HG03159 (cell line): Measurements from ENCODE around the gene LRMDA.
"Not testable (repeated sequence)": the region's sequence is repeated elsewhere in the genome, so short reads cannot be mapped to it uniquely, and the experiment has no call there.

Experiments
- ATAC-seq: cut with Tn5 transposase; IDR thresholded peaks from one replicate; pipeline ENCODE4 v1.9.1; 2021; ENCODE audit warnings: mild to moderate bottlenecking, moderate library complexity; ENCODE audit not compliant: unreplicated experiment

LRMDA gene

DNA sequence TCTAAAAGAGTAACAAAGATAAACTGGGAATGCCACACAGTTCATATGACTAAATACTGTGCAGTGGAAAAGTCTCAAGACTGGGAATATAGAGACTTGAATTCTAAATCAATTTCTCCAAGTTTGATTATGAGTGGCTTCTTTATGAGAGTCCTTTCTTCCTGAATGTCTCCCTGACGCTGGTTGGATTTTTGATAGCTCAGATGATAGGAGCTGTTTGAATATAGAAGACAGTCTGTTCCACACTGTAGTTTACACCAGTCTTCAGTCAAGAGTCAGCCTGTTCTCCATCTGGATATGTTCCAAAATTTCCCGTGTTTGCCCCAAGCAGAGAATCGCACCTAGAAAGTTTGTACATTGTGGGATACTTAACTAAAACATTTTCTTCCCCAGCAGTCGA is 173.7 kb downstream of the LRMDA start:
- ATAC-seq = no peak

DNA sequence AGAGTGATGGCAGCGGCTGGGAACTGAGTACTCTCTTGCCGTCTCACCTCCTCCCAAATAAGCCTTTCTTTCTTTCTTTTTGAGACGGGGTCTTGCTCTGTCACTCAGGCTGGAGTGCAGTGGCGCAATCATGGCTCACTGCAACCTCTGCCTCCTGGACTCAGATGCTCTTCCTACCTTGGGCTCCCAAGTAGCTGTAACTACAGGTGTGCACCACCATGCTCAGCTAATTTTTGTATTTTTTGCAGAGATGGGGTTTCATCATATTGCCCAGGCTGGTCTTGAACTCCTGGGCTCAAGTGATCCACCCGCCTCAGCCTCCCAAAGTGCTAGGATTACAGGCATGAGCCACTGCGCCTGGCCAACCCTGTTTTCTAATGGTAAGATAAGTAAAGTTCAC is 174.4 kb downstream of the LRMDA start:
- peak; percentile 3 for ATAC-seq

DNA sequence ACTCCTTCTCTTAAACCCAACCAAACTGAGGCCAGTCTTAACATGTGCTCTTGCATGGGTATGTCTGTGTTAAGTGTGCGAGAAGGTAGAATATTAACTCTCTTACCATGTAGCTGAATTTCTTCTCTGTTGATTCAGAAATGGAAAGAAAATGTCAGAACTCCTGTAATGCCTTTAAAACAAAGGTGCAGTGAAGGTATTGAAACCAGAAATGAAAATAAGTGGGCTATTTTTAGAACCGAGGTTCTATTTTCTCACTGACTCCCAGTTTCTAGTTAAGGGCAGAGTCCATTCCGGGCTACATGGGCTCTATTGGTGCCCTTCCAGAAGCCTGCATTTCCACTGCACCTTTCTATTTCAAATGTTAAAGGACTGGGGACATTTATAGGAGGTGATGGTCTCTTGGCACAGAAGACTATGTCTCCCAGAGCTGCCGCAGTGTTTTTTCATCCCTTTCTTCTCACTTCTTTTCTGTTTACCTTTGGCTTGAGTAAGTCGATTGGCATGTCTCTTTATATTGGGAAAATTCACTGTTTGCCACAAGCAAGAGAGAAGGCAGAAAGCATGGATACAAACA is 174.9 kb downstream of the LRMDA start:
- peak; percentile 63 for ATAC-seq

DNA sequence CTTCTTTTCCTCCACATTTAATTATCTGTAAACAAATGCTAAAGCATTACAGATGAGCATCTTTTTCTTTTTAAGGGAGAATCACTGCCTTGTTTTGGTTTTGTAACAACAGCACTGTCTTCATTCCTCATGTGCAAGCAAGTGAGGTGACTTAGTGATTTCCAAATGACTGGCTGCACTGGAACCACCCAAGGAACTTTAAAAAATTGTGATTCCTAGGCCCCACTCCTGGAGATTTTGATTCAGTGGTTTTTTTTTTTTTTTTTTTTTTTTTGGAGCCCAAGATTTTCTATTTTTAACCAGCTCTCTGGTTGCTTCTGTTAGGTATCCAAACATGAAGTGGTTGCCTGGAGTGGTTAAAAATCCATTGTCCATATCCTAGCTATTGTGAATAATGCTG is 176.2 kb downstream of the LRMDA start:
- no peak for ATAC-seq

DNA sequence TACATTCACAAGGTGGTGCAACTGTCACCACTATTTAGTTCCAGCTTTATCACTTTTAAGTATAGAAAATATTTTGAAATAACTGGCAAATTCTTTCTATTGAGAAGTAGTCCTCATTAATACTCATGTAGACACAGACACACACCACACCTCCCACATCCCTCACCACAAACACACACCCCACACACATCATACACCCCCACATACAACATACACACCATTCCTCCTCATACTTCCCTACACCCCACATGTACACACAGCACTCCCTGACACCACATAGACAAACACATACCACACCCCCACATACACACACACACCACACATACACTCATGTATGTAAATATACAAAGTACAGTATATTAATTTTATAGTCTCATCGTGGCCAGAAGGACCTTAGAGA is 178.8 kb downstream of the LRMDA start:
- ATAC-seq = no peak

DNA sequence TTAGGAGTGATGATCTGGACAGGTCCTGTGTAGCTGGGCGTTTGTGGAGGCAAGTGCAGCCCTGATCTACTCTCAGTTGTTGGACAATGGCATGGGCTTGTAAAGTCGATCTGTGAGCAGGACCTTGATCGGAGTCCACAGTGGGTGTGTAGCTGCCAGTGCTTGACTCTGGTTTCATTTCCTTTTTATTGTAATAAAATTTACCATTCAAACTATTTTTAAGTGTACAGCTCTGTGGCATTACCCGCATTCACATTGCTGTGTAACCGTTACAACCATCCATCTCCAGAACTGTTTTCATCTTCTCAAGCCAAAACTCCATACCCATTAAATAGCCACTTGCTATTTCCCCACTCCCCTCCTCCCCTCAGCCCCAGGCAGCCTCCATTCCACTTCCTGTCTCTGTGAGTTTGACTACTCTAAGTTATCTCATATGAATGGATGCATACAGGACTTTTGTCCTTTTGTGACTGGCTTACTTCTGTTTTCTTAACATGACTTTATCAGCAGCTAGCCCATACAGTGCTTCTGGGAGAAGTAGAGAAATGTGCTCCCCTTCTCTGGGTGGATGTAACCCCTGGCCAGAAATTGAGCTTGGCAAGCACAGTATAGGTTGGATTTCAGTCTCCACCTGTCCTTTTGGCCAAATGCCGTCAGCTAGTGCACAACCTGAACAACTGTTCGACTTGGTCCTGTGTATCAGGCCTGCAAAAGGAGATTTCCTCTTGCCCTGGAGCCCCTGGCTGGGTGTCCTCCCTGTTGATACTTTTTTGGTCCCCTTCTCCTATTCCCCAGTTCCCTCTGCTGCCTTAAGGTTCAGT is 180.0 kb downstream of the LRMDA start:
- peak; percentile 38 for ATAC-seq

DNA sequence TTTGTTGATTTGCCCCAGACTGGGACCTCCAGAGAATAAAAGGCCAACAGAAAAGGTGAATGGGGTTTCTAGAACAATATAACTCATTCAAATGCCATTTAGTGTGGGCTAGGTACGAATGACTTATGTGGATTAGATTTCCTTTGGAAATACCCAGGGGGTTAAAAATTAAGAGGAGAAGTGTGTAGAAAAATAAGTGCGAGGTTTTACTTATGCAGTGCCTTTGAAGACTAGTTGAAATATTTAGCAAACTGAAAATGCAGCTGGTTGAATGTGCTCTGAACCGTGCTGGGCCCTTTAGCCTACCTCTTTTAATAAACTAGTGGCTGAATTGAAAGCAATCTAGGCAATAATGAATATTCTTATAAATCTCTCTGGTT is 180.6 kb downstream of the LRMDA start:
- ATAC-seq = peak; percentile 22

DNA sequence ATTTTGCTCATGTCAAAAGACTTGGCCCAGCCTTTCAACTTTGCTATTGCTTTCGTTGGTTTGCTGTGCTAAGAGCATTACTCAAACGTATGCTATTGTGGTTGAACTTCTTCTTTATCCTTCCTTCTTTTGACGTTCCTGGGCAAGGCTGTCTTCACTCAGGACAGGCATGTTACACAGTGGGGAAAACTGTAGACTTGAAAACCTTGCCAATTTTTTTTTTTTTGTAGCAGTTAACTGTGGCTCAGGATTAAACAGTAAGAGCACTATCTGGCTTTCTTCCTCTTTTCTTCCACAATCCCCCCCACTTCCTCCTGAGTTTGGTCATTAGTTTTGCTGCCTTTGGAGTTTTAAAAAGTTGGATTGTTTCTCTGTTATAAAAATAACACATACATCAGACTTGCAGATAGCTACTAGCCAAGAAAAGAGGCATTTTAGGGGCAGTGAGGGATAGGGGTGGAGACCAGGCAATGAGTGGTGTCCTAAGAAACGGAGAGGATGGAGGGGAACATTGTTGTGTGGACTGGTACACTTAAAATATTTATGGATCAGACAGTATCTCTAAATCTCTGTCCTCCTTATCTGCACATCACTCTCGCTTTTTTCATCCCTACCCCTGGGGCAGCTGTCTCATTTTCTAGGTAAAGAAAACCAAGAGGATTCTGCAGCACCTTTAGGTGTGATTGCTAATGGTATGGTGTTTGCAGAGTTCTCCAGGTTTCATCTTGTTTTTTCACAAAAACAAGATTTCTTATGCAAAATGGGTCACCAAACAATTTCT is 181.7 kb downstream of the LRMDA start:
- ATAC-seq = peak; percentile 30

DNA sequence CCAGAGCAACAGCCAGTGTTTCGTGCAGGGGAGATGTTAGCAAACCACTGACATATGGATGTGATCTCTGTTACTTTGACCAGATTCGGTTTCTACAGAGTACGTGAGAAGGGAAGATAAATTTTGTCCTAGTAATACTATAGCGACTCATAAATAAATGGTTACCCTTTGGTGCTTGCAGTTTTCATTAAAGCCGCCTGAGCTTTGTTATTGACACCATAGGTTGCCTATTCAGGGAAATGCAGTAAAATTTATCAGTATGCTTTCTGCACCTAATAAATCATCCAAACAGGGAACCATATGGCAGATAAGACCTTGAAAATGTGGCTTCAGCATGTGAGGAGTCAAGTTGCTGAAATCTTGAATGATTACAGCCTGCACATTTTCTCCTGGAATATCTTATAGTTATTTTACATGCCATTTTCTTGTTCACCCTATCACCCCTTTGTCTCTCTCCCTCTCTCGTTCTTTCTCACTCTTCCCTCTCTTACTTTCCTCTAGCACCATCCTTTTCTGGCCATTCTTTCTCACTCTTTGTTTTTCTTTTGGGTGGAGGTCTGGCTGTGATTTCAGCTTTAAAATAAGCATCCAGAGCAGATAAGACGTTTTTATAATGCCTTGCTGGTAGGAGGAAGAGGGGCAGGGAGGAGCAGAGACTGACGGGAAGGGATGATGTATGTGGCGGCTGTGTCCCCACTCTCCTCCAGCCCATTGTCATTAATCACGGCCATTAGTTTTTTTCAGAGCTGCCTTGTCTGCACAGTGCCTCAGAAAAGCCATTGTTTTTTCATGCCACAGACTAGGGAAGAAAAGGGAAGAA is 182.5 kb downstream of the LRMDA start:
- ATAC-seq = peak; percentile 41

DNA sequence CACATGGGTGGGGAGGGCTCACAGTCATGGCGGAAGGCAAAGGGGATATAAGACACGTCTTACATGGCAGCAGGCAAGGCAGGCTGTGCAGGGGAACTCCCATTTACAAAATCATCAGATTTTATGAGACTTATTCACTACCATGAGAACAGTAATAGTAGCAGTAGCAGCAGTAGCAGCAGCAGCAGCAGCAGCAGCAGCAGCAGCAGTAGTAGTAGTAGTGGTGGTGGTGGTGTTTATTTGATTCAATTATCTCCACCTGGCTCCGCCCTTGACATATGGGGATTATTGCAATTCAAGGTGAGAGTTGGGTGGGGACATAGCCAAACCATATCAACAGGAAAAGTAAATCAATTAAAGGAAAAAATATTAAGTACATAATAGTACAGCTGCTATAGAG is 184.7 kb downstream of the LRMDA start:
- ATAC-seq = no peak

DNA sequence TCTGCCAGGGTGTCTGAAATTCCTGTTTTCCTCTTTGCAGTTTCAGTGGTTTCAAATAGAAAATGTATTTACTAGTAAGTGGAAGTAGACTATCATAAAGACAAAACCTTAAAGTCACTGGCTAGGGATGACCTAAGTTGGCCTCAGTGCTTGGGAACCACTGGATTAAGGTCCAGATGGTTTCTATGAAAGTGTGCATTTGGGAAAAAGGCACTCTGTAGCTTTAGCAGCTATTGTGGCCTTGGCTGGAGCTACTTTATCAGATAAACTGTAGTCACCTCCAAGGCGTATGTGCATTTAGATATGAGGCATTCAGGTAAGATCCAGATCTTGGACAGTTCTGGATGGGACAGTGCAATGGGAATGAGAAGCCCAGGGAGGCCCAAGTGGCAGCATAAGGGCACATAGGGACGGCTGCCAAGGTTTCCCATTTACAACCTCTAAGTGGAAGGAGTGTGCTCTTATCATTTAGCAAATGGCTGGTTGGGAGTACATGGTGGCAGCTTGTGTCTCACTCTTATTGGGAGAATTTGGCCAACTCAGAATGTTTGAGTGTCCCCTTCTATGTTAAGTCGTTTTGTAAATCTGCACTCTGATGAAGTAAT is 185.6 kb downstream of the LRMDA start:
- no peak for ATAC-seq

DNA sequence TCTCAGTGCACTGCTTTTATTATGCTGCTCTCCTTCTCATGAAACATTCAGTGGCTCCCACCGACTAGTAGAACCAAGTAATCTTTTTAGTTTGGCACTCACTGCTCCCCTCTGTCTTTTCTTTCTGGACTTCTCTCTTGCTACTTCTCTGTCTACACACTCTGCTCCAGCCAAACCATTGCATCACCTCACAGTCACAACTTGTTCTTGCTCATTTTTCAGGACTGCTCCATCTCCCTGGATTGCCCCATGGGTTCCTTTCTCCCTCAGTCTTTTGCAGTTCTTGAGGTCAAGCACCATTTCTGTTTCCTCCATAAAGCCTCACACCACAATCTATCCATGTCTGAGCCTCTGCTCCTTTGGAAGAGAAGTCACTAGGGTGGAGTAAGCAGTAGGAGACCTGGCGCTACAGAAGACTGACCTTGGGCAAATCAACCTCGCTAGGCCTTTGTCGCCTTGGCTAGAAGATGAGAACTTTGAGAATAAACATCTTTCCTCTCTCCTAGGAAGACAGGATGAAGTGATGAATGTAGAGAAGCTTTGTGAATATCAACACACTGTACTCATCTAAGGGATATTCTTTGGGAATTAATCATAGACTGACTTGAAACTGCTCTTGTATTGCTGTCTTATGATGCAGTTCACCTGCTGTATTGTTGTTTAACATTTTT is 186.2 kb downstream of the LRMDA start:
- ATAC-seq = no peak

DNA sequence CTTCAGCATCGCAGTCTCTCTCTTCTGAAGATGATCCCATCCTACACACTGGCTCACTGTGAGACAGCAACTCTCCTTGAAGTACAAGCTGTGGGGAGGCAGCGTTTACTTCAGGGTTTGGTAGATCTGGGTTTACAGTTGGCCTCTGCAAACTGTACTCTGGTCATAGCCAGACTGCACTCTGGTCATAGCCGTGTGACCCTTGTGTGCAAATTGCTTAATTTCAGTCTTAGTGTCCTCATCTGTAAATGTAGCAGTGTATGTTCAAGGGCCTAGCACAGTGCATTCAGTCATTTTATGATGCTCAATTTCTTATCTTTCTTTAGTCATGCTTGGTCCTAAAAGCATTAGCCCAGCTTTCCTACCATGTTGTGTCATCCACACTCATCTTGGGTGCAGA is 188.2 kb downstream of the LRMDA start:
- ATAC-seq = no peak

DNA sequence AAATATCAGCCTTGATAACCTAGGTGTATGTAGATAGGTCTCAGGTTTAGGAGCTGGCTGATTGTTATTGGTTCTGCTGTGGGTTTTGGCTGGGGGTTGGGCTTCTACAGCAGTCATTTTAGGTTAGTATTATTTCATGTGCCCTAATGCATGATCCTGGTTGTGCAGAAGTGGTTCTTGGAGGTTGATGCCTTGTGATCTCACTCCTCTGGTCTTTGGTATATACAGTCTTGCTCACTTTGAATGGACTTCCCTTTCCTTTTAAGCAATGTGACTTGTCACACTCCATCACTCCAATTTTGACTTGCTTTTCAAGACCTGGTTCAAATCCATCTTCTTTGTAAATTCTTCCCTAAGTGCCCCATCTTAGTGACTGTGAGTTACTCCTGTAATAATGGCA is 188.9 kb downstream of the LRMDA start:
- no peak for ATAC-seq

DNA sequence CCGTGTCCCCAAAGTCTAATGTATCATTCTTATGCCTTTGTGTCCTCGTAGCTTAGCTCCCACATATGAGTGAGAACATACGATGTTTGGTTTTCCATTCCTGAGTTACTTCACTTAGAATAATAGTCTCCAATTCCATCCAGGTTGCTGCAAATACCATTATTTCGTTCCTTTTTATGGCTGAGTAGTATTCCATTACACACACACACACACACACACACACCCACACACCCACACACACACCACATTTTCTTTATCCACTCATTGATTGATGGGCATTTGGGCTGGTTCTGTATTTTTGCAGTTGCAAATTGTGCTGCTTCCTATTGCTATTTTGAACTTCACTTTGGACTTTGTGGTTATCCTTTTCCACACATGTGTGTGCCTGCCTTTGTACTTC is 189.6 kb downstream of the LRMDA start:
- ATAC-seq = not testable (repeated sequence)

DNA sequence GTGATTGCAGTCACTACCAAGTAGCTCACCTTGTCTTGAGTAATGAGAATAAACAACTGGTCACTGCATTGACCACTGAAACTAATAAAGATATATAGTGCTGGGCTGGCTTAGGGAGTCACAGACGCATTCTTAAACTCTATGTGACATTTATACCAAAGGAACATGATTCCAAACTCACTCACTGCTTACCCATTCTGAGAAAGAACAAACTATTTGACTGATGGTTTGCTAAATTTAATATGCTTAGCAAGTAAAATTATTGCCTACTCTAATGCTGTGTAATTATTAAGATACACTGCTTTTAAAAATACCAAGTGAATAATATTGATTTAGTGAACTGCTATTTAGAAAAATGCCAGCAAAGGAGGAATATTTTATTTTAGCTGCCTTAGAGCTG is 191.1 kb downstream of the LRMDA start:
- ATAC-seq = no peak

DNA sequence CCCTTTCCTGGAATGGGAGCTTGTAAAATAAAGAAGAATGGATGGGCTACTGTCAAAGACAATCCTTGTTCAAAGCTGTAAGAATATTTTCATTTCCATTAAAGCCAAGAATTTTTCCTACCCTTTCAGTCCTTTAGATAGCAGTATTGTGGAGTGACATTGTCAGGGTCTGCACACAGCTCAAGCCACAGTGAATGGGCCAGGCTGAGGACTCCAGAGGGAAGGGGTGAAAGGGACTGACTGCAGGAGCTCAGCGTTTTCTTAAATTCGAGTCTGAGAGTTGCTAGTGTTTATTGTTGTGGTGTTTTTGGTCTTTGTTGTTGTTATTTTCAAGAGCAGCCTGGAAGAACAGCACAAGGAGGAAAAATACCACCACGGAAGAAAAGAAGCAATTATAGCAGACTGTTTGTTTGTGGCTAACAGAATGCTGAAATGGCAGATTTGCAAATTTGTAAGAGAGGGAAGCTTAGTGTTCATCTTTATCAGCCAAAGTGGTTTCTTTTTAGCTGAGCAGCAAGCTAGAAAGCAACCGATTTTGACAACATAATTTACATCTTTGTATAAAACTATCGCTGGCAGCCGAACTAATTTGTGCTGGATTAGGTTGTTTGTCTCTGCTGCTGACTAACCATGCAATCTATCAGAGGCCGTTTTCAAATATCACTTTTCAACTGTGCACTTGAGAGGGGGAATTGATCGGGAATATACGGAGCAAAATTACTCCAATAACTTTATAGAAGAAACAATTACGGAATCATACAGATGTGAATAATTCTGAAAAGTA is 192.1 kb downstream of the LRMDA start:
- ATAC-seq = no peak

DNA sequence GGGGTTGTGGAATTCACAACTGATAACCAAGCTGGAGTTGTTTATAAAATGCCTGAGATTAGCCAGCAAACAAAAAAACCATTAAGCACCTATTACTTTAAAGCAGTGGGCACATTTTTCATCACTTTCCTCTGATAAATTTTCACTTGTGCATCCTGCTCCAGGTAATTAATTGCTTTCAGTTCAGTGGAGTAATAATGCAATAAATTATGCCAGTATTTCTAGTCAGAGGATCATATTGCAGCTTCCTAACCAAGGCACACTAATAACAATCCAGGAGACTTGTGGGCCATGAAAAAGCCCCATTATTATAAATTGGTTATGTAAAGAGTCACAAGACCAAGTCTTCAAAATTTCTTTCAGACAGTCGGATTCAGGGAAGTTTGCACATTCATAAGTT is 193.2 kb downstream of the LRMDA start:
- no peak for ATAC-seq

DNA sequence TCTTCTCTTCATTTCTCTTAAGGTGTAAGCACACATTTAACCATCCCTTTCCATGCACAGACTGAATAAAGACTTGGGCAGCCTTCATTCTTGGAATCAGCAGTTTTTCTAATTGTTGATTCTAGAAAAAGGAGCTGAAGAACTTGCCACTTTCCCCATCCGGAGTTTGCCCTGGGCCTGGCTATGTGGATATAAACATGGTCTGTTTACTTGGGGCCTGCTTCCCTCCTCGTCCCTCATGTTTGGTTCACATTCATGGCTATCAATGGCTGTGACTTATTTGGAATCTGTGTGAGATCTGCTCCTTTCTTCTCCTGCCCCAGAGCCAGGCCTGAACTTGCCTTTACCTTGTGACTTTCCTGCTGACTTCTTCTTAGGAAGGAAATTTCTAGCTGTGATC is 199.3 kb downstream of the LRMDA start:
- ATAC-seq = no peak
